GM12892 (cell line): Measurements from ENCODE around the gene C1QTNF12.

Experiments used
- POLR2A ChIP-seq: IDR thresholded peaks from 2 replicates; pipeline ENCODE4 v1.6.1; 2011; ENCODE audit warnings: low read depth, low read length, control low read depth
- POLR2AphosphoS5 ChIP-seq: IDR thresholded peaks from 2 replicates; pipeline ENCODE4 v1.6.1; 2011; ENCODE audit warnings: low read depth, low read length, control low read depth

DNA sequence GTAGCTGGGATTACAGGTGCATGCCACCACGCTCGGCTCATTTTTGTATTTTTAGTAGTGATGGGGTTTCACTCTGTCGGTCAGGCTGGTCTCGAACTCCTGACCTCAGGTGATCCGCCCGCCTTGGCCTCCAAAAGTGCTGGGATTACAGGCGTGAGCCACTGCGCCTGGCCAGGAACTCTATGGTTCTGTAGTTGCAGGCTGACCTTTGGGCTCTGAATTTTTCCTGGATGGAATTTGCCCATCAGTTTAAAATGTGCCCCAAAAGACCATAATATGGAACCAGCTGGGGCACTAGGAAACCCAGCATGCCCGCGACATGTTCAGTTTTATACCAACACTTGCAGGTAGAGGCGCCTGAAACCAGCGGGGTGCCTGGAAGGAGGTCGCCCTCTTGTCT is 32.1 kb upstream of the C1QTNF12 start:
- no peak for TF ChIP-seq POLR2A
- TF ChIP-seq POLR2AphosphoS5 = no peak
